Left renal cortex interstitium (tissue), 4 donors: ENCODE results near the gene TRPV4. TPM values are rescaled to one million over a fixed set of nuclear protein-coding genes. Genes with fewer than 3 reads are reported as not detected.

Experiments
- DNase-seq, 4 donors: peaks; one replicate each; pipeline ENCODE4 v3.0.0-alpha.2; 2013; ENCODE audit warnings: low read depth in 4 of 4, low spot score in 2 of 4, missing footprints in 1 of 4
- polyA plus RNA-seq, 4 donors: library from polyadenylated mRNA; unstranded; fragments of 120-200 nt; gene quantifications; one replicate each; pipeline ENCODE4 v1.2.1, GENCODE V29; 2013; ENCODE audit not compliant: insufficient read length in 4 of 4

Gene TRPV4
- polyA plus RNA-seq, 4 donors: 12.5 to 20.8 (median 14.4) TPM

DNA sequence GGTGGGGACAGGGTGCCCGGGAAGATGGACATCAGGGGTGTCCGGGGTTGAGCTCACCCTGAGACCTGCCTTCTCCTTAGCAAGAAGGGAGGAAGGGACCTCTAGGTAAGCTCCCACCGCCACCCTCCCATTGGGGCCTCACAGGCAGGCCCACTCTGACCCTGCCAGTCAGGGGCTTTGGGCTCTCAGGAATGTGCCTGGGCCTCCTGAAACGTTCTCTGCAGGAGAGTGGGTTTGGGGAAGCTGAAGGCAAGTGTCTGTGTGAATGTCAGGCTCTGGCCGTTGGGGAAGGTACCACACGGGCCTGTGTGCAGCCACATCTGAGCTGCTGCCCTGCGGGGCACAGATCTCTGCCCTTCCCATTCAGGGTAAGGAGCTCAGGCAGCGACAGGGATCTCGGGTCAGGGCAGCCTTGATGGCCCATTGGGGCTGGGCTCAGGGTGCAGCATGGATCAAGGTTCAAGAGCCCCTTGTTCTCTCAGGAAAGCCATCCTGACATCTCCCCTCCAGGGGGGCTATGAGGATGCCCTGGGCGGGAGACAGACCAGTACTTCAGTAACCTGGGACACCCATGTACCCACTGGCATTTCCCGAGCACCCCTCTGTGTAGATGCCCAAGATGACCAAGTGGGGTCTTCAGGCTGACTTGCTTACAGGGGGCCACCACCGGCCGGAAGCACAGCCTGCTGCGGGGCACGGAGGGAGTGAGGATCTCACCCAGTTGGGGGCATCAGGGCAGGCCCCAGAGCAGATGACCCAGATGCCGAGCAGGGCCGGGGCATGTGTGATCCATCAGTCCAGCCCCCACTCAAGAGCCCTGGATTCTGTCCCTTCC, 89.9 kb downstream of the TRPV4 start:
- no peak for DNase-seq

DNA sequence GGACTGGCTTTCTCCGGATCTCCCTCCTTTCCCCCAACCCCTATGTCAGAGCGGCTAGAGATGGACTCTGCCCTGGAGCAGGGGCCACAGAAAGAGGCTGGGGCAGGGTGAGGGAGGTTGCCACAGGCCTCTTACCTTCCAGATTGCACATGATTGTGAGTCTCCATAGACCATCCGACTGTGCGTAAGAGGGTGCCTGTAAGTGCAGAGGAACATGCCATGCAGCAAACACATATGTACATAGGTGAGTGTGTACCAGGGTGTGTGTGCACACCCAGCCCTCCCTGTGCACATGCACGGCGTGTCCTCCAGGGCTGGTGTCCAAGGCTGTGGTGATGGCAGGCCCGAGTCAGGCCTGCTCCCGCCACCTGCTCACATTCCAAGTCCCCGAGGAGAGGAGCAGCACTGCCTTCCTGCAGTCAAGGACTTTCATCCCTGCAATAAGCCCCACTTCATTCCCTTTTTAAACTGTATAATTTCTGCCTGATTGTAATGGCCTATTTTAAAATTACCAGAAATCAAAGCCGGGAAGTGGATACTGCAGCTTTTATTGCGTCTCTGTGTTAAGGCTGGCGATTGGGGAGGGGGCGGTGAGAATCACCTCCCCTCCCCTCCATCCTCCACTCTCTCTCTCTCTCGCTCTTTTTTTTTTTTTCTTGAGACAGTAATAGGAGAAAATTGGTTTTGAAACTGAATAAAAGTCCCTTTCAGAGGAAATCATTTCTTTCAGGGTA, 91.1 kb downstream of the TRPV4 start:
- no peak for DNase-seq

GRCh38 chr12:109741286-109741969, 91.8 kb downstream of the TRPV4 start:
- no peak for DNase-seq

- DNase-seq: no peak
Measured at GRCh38 chr12:109740694-109741245, 92.4 kb downstream of the TRPV4 start.

- no peak for DNase-seq
Measured at GRCh38 chr12:109739747-109740693, 93.2 kb downstream of the TRPV4 start.

DNA sequence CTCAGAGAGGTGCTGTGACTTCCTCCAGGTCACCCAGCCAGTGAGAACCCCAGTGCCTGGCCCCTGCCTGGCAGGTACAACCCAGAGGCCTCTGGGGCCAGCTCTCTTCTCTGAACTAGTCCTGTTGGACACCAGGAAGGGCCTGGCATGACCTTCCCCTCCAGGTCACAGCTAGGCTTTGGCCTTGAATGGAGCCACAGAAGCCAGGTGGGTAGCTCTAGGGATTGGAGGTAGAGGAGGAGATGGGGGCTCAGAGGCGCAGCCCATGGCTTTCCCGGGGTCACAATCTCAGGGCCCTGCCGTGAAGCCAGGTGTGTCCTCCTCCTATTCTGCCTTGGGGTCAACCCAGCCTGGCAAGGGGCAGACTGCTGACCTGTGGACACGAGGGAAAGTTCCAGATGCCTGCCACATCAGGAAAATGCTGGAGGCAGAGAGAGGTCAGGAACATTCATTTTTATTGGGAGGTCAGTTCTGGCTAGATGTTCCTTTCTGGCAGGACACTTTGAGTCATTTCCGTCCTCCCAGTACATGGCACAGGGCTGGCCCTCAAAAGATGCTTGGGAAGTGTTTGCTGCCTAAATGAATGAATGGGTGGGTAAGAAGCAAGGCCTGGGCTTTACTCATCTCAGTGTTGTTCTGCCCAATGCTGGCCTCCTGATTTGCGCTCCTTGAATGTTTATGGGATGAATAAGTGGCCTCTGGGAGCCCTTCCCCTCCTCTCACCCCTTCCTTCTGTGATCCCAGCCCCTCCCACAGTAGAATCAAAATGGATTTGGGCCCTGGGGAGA, 94.1 kb downstream of the TRPV4 start:
- DNase-seq: no peak

GRCh38 chr12:109738209-109738608, 95.0 kb downstream of the TRPV4 start:
- DNase-seq: no peak

DNA sequence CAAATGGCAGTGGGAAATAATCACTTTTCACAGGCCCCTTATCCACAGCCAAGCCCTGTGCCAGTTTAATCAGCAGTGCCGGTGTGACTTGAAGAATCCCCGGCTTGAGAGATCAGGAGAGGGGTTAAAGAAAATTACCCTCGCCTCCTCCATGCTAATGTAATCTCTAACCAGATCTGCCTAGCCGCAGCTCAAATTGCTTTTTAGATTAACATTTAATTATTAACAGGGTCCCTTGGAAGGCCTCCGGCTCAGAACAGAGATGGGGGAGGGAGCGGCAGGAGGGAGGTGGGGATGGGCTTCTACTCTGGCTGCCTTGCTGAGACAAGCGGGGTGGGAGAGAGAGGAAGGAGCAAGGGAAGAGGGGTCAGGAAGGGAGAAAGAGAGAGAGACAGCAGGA, 95.6 kb downstream of the TRPV4 start:
- no peak for DNase-seq

- no peak for DNase-seq
Measured at GRCh38 chr12:109737126-109737525, 96.1 kb downstream of the TRPV4 start.

DNA sequence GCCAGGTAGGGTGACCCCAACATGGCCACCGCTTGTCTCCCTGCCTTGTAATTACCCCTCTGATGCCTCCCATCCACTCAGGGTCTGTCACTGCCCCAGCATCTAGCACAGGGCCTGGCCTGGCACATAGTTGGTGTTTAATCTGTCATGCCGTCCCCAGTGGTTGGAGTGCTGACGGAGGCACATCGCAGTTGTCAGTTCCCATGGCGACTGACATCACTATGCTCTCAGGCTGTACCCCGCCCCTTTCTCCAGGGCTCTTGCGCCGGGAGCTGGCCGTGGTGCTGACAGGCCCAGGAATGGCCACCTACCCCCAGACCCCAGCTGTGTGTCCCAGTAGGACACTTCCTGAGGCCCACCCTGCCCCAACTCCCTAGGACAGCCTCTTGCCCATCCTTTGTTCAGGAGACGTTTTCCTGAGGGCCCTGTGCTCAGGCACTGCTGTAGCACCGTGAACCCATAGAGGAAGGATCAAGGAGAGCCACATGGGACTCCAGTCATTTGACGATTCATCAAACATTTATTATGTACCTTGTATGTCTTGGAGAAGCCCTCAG, 96.6 kb downstream of the TRPV4 start:
- peak in 3 of 4 donors; percentile 63 to 71 (median 66) for DNase-seq

DNA sequence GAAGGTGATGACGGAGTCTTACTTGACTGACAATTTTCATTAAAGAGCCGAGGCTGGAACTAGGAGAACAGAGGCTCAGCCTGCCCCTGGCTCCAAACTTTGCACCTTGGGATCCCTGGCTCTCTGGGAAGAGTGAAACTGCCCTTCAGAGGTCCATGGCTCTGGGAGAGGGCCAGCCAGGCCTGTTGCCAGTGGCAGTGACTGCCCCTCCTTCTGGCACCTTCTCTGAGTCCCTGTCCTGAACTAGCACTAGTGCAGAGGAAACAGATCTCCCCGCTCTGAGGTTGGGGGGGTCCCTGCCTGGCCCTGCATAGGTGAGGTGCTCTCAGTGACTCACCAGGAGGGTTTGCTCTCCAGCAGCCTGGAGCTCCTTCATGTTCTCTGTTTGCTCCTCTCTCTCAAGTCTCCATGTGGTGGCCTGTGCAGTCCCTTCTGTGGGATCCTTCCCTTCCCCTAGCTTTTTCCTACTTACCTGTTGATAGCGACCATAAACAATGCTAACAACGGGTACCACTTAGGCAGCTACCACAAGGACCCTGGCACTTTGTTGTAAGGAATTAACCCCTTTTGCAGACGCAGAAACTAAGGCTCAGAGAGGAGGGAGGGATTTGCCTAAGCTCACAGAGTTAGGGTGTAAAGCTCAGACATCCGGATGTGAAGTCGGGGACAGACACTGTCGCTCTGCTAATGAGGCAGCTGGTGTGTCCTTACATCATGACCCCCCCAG, 97.2 kb downstream of the TRPV4 start:
- DNase-seq: no peak

GRCh38 chr12:109735051-109735521, 98.1 kb downstream of the TRPV4 start:
- DNase-seq: no peak

DNA sequence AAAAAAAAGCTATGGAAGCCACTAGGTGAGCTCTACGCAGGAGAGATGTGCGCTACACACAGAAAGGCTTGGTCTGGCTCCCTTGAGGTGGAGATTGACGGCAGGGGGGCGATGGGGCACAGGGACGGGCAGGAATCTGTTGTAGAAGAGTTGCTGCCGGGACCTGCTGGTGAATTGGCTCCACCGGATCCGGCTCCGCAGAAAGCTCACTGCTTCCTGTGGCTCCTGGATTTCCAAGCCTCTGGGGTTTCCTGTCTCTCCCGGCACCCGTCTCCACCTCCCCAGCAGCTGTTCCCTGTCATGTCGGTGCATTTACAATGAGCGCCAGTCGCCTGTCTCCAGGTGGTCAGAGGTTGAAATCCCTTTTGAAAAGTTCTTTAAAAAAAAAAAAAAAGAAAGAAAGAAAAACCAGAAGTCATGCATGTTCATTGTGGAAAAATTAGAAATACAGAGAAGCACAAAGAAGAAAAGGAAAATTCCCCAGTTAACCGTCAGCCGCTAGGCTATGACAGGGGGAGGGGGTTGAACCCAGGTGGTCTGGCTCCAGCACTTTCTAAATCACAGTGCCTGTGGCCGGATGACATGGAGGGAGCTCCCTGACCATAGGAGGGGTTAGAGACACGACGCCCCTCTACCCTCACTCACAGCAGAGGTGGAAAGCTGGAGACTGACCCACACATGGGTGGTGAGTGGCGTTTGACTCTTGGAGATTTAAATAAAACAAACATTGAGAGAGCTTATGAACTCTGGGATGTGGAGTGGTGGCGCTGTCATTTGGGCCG, 98.8 kb downstream of the TRPV4 start:
- no peak for DNase-seq
